ENCODE measurements around the gene BRCA2.

Gene BRCA2

DNA sequence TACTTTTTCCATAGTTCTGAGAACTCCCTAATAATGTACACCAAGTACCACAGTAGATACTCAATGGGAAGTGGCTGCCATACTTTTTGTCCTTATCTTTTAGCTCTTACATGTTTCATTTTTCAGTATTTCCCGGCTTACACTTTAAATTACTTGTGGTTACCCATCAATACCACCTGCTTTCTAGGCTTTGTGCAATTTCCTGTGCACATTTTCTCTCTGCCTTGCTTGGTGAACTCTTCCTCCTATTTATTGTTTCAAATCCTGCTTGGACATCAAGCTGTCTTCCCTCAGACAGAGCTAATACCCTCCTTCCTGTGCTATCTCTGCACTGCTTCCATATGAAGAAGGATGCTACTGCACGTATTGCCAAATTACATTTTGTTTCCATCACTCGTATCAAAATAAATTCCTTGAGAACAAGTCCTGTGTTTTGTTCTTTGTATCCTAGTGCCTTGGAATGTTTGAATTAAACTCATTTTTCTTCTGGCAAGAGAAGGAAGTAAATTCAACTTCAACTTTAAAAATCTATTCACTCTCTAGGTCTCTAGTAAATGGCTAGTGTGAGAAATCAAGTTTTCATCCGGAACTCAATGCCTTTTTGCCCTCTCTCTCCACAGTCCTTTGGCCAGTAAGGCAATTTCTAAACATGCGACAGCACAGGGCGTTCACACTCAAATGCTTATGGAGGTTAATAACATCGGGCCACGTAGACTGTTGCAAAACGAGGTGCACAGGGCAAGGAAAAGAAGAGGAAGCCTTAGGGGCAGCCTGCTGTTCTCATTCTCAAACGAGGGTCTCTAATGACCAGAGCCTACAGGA lies 5.8 kb upstream of the BRCA2 start:
- DNase-seq (ENCODE audit: low spot score) = no peak

DNA sequence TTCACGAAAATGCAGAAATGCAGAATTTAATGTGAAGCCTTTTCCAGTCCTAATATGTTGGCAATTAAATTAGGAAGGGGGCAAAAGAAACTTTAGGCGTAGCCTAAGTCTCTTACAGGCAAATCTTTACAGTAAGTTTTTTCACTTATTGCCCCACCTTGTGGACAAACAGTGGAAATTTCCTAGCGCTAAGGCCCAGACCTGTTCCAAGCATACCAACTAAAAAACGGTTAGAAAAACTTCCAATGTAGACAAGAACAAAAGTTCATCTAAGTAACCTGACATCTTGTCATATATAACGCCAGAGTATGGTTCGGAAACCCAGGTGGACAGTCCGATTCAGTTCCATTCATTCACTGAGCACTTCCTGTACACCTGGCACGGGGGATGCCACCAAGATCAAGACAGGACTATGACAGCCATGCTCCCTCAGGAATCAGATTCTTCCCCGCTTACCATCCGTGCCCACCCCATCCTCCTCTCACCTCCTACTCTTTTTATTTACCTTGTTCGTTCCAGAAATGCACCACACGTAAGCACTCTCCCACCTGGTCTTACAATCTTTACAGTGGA lies 5.1 kb upstream of the BRCA2 start:
- peak; percentile 60 for TF ChIP-seq CTCF (IDR thresholded peaks at IDR 0.05; ENCODE audit: borderline replicate concordance, control extremely low read depth, extremely low read depth, insufficient read depth, missing control alignments)
- in situ Hi-C loops (cut with MboI; ENCODE audit: low sequenced_read_pairs, unreplicated experiment) = loop anchor here (10.0 kb wide), 2 partner anchors 285 to 395 kb away; no protein-coding TSS in a partner anchor
- DNase-seq (ENCODE audit: low spot score) = peak; percentile 52

More for the DNA sequence above, 5.8 kb upstream of the BRCA2 start:
- in situ Hi-C loops (cut with MboI; ENCODE audit: low sequenced_read_pairs, unreplicated experiment) = loop anchor here (10.0 kb wide), 2 partner anchors 285 to 395 kb away; no protein-coding TSS in a partner anchor
- TF ChIP-seq CTCF (IDR thresholded peaks at IDR 0.05; ENCODE audit: borderline replicate concordance, control extremely low read depth, extremely low read depth, insufficient read depth, missing control alignments) = no peak

GRCh38 chr13:32311188-32311897 lies 4.0 kb upstream of the BRCA2 start:
- no peak for TF ChIP-seq CTCF (IDR thresholded peaks at IDR 0.05; ENCODE audit: borderline replicate concordance, control extremely low read depth, extremely low read depth, insufficient read depth, missing control alignments)
- in situ Hi-C loops (cut with MboI; ENCODE audit: low sequenced_read_pairs, unreplicated experiment) = loop anchor here (10.0 kb wide), 2 partner anchors 287 to 397 kb away; no protein-coding TSS in a partner anchor
- no peak for DNase-seq (ENCODE audit: low spot score)

- no peak for TF ChIP-seq CTCF (IDR thresholded peaks at IDR 0.05; ENCODE audit: borderline replicate concordance, control extremely low read depth, extremely low read depth, insufficient read depth, missing control alignments)
- in situ Hi-C loops (cut with MboI; ENCODE audit: low sequenced_read_pairs, unreplicated experiment) = loop anchor here (10.0 kb wide), 2 partner anchors 290 to 400 kb away; no protein-coding TSS in a partner anchor
- peak; percentile 64 for DNase-seq (ENCODE audit: low spot score)
These were observed 754 bp upstream of the BRCA2 start for GRCh38 chr13:32314271-32315237.

DNA sequence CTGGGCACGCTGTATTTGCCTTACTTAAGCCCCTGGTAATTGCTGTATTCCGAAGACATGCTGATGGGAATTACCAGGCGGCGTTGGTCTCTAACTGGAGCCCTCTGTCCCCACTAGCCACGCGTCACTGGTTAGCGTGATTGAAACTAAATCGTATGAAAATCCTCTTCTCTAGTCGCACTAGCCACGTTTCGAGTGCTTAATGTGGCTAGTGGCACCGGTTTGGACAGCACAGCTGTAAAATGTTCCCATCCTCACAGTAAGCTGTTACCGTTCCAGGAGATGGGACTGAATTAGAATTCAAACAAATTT lies 676 bp downstream of the BRCA2 start:
- in situ Hi-C loops (cut with MboI; ENCODE audit: low sequenced_read_pairs, unreplicated experiment) = loop anchor here (10.0 kb wide), 2 partner anchors 291 to 401 kb away; no protein-coding TSS in a partner anchor
- no peak for TF ChIP-seq CTCF (IDR thresholded peaks at IDR 0.05; ENCODE audit: borderline replicate concordance, control extremely low read depth, extremely low read depth, insufficient read depth, missing control alignments)
- DNase-seq (ENCODE audit: low spot score) = peak; percentile 49
